Measurements from ENCODE around the gene KCNIP2. TPM values are rescaled to one million over a fixed set of nuclear protein-coding genes. Genes with fewer than 3 reads are reported as not detected.

Gene KCNIP2
- total RNA-seq = 38.4 and 63.6 TPM in 2 replicates
- 35.7 and 47.5 TPM in 2 replicates for polyA plus RNA-seq

DNA sequence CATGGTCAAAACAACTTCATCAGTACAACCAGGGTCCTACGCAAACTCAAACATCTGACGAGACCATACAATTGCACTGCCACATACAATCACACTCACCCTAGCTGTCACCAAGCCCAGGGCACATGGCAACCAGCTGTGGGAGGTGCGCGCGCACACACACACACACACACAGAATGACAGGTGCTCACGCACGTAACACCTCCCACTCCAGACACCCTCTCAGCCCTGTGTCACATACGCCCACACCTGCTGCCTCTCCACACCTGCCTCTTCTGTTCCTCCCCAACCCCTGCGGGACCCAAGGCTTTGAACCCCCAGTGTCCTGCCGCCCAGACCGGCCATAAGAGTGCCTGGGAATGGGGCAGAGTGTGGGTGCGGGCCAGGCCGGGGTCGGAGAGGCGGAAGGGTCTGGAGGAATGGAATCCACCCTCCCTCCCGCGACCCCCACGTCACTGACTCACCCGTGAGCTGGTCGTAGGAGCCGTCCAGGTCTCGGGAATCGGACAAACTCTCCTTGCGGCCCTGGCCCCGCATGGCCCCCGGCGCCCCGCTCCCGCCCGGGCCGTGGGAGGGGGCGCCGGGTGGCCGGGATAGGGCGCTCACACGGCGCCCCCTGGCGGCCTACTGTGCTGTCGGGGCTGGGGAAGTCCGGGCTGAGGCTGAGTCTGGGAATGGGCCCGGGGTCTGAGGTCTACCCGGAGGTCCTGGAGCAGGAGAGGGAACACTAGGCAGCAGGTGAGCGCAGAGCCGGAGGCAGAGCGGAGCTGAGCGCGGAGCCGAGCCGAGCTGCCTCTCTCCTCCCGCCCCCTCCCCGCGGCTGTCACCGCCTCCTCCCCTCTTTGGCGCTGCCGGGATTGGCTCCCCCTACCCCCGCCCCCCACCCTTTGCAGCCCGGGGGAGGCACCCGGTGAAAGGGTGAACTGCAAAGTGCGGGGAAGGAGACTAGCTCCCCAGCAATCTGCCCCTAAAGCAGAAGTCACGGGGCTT lies at the start of gene KCNIP2:
Gene KCNIP2 (minus strand): TSS at position 769 of the 990 bp plus-strand sequence. CDS start 232 bp downstream, at position 537.
- Histone ChIP-seq H3K9me3 (ENCODE audit: low read depth) (no peaks in the 10 kb centered on the region), H3K27ac (no peak within 1 kb of the TSS), H3K4me1 (ENCODE audit: low read depth) (peaks cover 18% of the 10 kb centered on the region), H3K27me3 (peaks cover 17% of the 10 kb centered on the region), H3K4me3 (peak within 1 kb of the TSS; percentile 34), H3K36me3 (no peaks in the 10 kb centered on the region)
- DNase-seq (ENCODE audit: low read depth in 1 of 2, low spot score in 1 of 2) = peak in 1 of 2 donors; percentile 58
- TF ChIP-seq CTCF (IDR thresholded peaks at IDR 0.05; ENCODE audit: low read depth, low read length) = peak; percentile 54

DNA sequence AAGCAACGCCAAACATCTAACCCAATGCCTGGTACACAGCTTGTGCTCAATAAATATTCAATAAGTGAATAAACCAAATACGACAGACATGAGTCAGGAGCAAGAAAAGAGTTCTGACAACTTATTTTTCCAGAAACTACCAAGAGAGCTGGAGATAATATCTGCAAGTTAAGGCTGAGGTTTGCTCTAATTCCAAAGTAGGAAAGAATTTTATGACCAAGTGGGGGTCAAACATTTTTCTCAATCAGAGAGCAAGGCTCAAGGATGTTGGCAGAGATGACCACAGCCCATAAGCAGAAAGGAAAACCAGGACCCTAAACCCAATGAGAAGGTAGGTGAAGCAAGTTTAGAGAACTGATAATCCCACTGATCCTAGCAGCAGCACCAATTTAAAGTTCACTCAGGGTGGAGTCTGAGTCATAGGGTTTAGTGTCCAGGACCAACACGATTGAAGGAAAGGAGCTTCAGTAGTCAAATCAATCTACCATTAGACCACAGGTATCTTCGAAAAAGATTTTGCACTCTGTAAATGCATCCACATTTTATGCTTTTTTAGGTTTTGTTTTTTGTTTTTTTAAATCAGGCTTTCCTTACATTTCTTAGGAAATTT lies 49.3 kb upstream of the KCNIP2 start:
- Histone ChIP-seq H3K27ac (no peak overlapping the region), H3K4me3 (no peak overlapping the region), H3K36me3 (no peaks in the 10 kb centered on the region), H3K9me3 (ENCODE audit: low read depth) (no peaks in the 10 kb centered on the region), H3K4me1 (ENCODE audit: low read depth) (peaks cover 36% of the 10 kb centered on the region), H3K27me3 (no peaks in the 10 kb centered on the region)
- no peak for DNase-seq (ENCODE audit: low read depth in 1 of 2, low spot score in 1 of 2)
- TF ChIP-seq CTCF (IDR thresholded peaks at IDR 0.05; ENCODE audit: low read depth, low read length) = no peak

- DNase-seq (ENCODE audit: low read depth in 1 of 2, low spot score in 1 of 2) = peak; percentile 87 to 88
- H3K36me3 ChIP-seq = no peaks in the 10 kb centered on the region
- no peak overlapping the region for H3K4me3 ChIP-seq
- no peaks in the 10 kb centered on the region for H3K9me3 ChIP-seq (ENCODE audit: low read depth)
- TF ChIP-seq CTCF (IDR thresholded peaks at IDR 0.05; ENCODE audit: low read depth, low read length) = peak; percentile 90
- no peak overlapping the region for H3K27ac ChIP-seq
- peaks cover 40% of the 10 kb centered on the region for H3K4me1 ChIP-seq (ENCODE audit: low read depth)
- no peaks in the 10 kb centered on the region for H3K27me3 ChIP-seq
These were observed 45.9 kb upstream of the KCNIP2 start for GRCh38 chr10:101889256-101890210.

DNA sequence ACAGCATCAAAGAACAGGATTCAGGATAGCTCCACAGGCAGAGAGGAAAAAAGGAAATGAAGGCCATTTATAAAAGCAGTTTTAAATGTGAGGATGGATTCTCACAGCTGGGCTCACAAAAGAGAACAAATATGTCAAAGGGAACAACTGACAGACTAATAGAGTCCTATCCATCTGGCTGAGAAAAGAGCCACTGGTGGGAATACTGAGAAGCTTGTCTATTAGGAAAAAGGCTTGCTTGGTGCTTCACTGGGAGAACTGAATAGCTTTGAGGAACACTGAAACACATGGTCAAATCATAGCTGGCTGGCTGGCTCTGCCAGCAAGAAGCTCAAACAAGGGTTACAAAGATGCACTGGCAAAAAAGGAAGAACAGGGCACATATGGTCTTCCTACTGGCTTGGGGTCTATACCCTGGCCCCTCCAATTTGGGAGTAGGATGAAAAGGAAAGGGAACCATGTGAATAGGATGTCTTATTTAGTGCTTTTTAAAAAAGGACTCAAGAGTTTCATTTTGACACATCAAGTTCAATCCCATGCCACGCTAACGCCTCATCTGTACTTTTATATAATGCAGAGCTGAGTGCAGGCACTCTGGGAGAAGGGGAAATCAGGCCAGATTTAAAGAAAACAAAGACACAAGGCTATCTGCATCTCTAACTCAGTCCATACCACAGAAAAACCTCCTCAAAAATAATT lies 44.8 kb upstream of the KCNIP2 start:
- no peak overlapping the region for H3K4me3 ChIP-seq
- no peak for TF ChIP-seq CTCF (IDR thresholded peaks at IDR 0.05; ENCODE audit: low read depth, low read length)
- no peaks in the 10 kb centered on the region for H3K36me3 ChIP-seq
- DNase-seq (ENCODE audit: low read depth in 1 of 2, low spot score in 1 of 2) = no peak
- peaks cover 38% of the 10 kb centered on the region for H3K4me1 ChIP-seq (ENCODE audit: low read depth)
- no peaks in the 10 kb centered on the region for H3K27me3 ChIP-seq
- H3K27ac ChIP-seq = no peak overlapping the region
- no peaks in the 10 kb centered on the region for H3K9me3 ChIP-seq (ENCODE audit: low read depth)
